ENCODE measurements around the gene ZNF177.
"Not testable (repeated sequence)": the region's sequence is repeated elsewhere in the genome, so short reads cannot be mapped to it uniquely, and the experiment has no call there.

The ZNF177 gene

DNA sequence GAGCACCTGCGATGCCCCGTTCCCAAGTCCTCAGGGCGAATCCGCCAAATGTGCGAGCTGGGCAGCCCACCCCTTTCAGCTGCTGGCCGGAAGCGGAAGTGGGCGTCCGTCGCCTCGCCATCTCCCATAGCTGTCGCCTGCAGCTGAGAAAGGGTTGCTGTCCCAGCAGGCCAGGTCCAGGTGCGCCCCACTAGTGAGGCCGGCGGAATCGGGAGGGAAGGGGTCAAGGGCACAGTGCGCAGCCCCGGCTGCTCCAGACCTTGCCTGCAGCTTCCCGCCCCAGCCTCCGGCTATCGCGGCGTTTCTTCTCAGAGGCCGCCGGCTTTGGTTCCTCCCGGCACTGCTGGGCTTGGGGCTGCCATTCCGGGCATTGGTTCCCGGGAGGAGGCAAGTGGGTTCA, at the start of gene ZNF177:
ZNF177 (plus strand) TSS at position 109 of the 400 bp plus-strand sequence. CDS start 15,299 bp downstream, outside the sequence.
- peaks cover 7% of the 10 kb centered on the region for H3K27me3 Mint-ChIP-seq
- no peak within 1 kb of the TSS for H3K27ac Mint-ChIP-seq
- H3K4me1 Mint-ChIP-seq: peaks cover 7% of the 10 kb centered on the region
- peaks cover 50% of the 10 kb centered on the region for H3K36me3 Mint-ChIP-seq
- H3K4me3 Mint-ChIP-seq: peak within 1 kb of the TSS; percentile 38
- peaks cover 32% of the 10 kb centered on the region for H3K9me3 Mint-ChIP-seq

DNA sequence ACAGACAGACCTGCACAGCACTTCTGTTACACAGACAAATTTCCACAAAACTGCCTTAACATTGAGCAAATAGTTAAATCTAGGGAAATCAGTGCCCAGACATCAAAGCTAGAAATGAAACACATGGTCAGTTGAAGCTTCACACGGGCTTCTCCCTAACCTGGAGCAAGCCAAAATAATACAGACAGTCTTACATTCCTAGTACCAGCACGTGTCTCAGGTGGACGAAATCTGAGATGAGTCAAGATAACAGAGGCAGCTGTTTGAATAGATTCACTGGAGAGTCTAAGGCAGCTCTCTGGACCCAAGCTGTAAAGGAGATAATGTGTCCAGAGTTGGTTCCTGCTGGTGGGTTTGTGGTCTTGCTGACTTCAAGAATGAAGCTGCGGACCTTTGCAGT, 49.1 kb upstream of the ZNF177 start:
- H3K4me1 Mint-ChIP-seq: peaks cover 4% of the 10 kb centered on the region
- peaks cover 14% of the 10 kb centered on the region for H3K9me3 Mint-ChIP-seq
- no peaks in the 10 kb centered on the region for H3K27me3 Mint-ChIP-seq
- H3K36me3 Mint-ChIP-seq: peaks cover 4% of the 10 kb centered on the region
- no peak overlapping the region for H3K27ac Mint-ChIP-seq
- H3K4me3 Mint-ChIP-seq: no peak overlapping the region

DNA sequence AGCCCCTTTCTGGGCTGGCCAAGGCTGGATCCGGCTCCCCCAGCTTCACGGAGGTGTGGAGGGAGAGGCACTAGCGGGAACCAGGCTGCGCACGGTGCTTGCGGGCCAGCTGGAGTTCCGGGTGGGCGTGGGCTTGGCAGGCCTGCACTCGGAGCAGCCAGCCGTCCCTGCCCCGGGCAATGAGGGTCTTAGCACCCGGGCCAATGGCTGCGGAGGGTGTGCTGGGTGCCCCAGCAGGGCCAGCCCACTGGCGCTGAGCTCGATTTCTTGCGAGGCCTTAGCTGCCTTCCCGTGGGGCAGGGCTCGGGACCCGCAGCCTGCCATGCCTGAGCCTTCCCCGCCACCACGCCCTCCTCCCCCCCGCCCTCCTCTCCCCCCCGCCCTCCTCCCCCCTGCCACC, 41.5 kb upstream of the ZNF177 start:
- Mint-ChIP-seq H3K4me3 (no peak overlapping the region), H3K4me1 (peaks cover 23% of the 10 kb centered on the region), H3K9me3 (peaks cover 20% of the 10 kb centered on the region), H3K27me3 (no peaks in the 10 kb centered on the region), H3K27ac (no peak overlapping the region), H3K36me3 (peaks cover 12% of the 10 kb centered on the region)

DNA sequence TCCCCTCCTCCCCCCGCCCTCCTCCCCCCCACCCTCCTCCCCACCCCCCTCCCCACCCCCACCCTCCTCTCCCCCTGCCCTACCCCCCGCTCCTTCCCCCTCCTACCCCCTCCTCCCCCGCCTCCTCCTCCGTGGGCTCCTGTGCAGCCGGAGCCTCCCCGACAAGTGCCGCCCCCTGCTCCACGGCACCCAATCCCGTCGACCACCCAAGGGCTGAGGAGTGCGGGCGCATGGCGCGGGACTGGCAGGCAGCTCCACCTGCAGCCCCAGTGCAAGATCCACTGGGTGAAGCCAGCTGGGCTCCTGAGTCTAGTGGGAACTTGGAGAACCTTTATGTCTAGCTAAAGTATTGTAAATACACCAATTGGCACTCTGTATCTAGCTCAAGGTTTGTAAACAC, 41.1 kb upstream of the ZNF177 start:
- H3K36me3 Mint-ChIP-seq: peaks cover 13% of the 10 kb centered on the region
- H3K27ac Mint-ChIP-seq, H3K27me3 Mint-ChIP-seq, H3K4me3 Mint-ChIP-seq: not testable (repeated sequence)
- peaks cover 23% of the 10 kb centered on the region for H3K4me1 Mint-ChIP-seq
- H3K9me3 Mint-ChIP-seq: peaks cover 20% of the 10 kb centered on the region

DNA sequence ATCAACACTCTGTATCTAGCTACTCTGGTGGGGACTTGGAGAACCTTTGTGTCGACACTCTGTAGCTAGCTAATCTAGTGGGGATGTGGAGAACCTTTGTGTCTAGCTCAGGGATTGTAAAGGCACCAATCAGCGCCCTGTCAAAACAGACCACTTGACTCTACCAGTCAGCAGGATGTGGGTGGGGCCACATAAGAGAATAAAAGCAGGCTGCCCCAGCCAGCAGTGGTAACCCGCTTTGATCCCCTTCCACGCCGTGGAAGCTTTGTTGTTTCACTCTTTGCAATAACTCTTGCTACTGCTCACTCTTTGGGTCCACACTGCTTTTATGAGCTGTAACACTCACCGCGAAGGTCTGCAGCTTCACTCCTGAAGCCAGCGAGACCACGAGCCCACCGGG, 40.6 kb upstream of the ZNF177 start:
- peaks cover 15% of the 10 kb centered on the region for H3K36me3 Mint-ChIP-seq
- H3K27me3 Mint-ChIP-seq, H3K27ac Mint-ChIP-seq: not testable (repeated sequence)
- peaks cover 23% of the 10 kb centered on the region for H3K4me1 Mint-ChIP-seq
- peak overlapping the region; percentile 26 for H3K4me3 Mint-ChIP-seq
- H3K9me3 Mint-ChIP-seq: peaks cover 19% of the 10 kb centered on the region

DNA sequence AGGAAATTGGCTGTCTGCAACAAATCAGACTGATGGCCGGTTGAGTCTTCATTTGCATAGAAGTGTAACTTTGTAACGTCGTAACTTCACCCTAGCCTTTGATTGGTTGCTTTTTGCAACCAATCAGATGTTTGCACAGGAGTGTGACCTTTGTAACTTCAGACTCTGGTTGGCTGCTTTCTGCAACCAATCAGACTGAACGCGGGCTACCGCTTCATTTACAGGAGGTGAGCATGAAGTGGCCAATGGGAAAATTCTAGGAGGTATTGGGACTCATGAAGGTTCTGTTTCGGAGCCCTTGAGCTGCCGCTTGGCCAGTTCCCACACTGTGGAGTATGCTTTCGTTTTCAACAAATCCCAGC, 39.3 kb upstream of the ZNF177 start:
- Mint-ChIP-seq H3K9me3 (peaks cover 20% of the 10 kb centered on the region), H3K27ac (peak overlapping the region; percentile 97), H3K36me3 (peaks cover 25% of the 10 kb centered on the region), H3K4me3 (peak overlapping the region; percentile 96), H3K4me1 (peaks cover 28% of the 10 kb centered on the region), H3K27me3 (no peaks in the 10 kb centered on the region)

DNA sequence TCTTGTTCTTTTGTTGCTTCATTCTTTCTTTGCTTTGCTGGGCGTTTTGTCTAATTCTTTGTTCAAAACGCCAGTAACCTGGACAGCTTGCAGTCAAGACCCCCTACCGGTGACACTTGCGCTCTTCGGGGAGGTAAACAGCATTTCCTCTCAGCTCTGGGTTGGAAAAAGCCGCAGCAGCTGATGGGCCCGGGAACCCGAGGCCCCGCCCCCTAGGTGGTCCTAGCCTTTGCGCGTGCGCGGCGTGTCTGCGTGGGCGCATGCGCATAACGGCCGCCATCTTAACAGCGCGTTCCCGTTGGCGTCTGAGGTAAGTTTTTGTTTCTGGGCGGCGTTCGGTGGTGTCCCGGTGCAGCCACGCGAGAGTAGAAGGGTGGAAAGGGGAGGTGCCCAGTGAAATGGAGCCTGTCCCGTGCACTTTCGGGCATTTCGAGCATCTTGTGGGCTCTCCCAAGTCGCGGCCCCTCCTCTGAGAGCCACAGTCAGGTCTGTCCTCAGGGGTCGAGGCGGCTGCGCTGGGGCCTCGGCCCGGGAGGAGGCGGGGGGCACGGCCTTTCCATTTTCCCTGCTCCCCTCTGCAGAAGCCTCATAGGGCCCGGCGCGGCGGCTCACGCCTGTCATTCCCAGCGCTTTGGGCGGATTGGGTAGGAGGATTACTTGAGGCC, 38.8 kb upstream of the ZNF177 start, which contains the start of gene ZNF559:
ZNF559 (plus strand) TSS at position 261 of the 665 bp plus-strand sequence. CDS start 14,371 bp downstream, outside the sequence.
- Mint-ChIP-seq H3K36me3 (peaks cover 29% of the 10 kb centered on the region), H3K27ac (peak within 1 kb of the TSS; percentile 97), H3K4me3 (peak within 1 kb of the TSS; percentile 96), H3K9me3 (peaks cover 20% of the 10 kb centered on the region), H3K27me3 (no peaks in the 10 kb centered on the region), H3K4me1 (peaks cover 31% of the 10 kb centered on the region)

DNA sequence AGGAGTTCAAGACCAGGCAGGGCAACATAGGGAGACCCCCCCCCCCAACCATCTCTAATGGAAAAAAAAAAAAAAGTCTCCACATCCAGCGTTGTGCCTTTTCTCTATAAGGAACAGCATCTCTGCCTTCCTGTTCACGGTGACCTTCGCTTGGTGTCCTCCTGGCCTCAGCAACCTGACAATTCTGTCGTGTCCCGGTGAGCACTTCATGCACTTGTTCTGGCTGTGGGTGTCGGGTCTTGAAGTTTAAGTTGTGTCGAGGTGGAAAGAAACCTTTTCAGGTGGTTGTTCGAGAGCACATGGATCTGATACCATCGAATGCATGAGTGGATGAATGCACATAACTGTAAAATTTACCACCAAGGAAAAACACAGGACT, 38.2 kb upstream of the ZNF177 start:
- Mint-ChIP-seq H3K4me3 (peak overlapping the region; percentile 96), H3K36me3 (peaks cover 34% of the 10 kb centered on the region), H3K27ac (peak overlapping the region; percentile 89), H3K4me1 (peaks cover 31% of the 10 kb centered on the region), H3K9me3 (peaks cover 20% of the 10 kb centered on the region), H3K27me3 (no peaks in the 10 kb centered on the region)

DNA sequence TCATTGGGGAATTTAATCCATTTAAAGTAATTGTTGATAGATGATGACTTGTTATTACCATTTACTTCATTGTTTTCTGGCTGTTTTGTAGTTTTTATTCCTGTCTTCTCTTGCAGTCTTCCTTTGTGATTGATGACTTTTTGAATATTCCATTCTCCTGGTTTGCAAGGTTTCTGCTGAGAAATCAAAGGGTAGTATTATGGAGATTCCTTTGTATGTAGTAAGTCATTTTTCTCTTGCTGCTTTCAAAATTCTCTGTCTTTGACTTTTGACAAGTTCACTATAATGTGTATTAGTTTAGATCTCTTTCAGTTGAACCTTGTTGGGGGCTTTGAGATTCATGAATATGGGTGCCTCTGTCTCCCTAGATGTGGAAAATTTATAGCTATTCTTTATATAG, 32.8 kb upstream of the ZNF177 start:
- H3K36me3 Mint-ChIP-seq: peaks cover 66% of the 10 kb centered on the region
- no peaks in the 10 kb centered on the region for H3K27me3 Mint-ChIP-seq
- H3K4me3 Mint-ChIP-seq: no peak overlapping the region
- peaks cover 35% of the 10 kb centered on the region for H3K9me3 Mint-ChIP-seq
- peaks cover 19% of the 10 kb centered on the region for H3K4me1 Mint-ChIP-seq
- H3K27ac Mint-ChIP-seq: no peak overlapping the region

DNA sequence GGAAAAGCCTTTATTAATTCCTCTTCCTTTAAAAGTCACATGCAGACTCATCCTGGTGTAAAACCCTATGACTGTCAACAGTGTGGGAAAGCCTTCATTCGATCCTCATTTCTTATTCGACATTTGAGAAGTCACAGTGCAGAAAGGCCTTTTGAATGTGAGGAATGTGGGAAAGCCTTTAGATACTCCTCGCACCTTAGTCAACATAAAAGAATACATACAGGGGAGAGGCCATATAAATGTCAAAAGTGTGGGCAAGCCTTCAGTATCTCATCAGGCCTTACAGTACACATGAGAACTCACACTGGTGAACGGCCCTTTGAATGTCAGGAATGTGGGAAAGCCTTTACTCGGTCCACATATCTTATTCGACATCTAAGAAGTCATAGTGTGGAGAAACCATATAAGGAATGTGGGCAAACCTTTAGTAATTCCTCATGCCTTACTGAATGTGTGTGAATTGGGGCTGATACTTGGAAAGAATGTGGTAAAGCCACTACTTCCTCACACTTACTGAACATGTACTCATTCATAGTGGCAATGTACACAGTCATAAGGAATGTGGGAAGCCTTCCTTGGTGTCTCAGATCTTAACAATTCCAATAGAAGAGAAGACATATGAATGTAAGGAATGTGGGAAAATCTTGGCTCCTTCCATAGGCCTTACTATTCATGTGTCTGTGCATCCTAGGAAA, 20.1 kb upstream of the ZNF177 start:
- Mint-ChIP-seq H3K27ac (peak overlapping the region; percentile 17), H3K9me3 (peaks cover 27% of the 10 kb centered on the region), H3K4me3 (no peak overlapping the region), H3K27me3 (no peaks in the 10 kb centered on the region), H3K4me1 (no peaks in the 10 kb centered on the region), H3K36me3 (peaks cover 65% of the 10 kb centered on the region)

DNA sequence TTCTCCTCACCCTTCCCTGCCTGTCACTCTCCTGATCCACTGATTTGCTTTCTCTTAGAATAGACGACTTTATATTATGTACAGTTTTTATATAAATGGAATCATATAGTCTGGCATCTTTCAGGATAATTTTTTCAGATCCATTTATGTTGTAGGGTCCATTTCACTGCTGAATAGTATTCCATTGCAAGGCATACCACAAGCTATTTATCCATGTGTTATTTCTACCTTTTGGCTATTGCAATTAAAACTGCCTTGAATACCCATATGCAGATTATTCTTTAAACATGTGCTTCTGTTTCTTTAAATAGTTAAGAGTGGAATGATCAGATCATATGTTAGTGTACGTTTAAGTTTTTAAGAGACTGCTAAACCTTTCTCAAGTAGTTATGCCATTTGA, 17.8 kb upstream of the ZNF177 start:
- H3K9me3 Mint-ChIP-seq: peaks cover 23% of the 10 kb centered on the region
- no peaks in the 10 kb centered on the region for H3K27me3 Mint-ChIP-seq
- H3K4me1 Mint-ChIP-seq: no peaks in the 10 kb centered on the region
- H3K4me3 Mint-ChIP-seq: no peak overlapping the region
- no peak overlapping the region for H3K27ac Mint-ChIP-seq
- H3K36me3 Mint-ChIP-seq: peaks cover 55% of the 10 kb centered on the region

DNA sequence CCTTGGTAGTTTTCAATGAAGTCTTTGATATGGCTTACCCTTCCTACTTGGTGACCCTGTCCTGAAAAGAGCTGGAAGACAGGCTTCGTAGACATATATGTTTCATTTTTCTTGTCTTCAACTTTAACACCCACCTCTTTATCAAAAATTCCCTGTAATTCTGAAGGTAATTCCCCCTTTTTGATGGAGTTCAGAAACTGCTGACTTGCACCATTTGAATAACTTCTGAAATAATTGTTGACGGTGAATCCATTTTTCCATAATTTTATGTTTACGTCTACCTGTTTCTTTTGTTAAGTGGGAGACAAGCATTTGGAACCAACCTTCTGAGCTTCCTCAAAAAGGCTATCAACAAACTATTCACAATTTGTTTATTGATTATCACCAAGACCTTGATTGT, 14.6 kb upstream of the ZNF177 start:
- Mint-ChIP-seq H3K27me3 (no peaks in the 10 kb centered on the region), H3K36me3 (peaks cover 41% of the 10 kb centered on the region), H3K27ac (no peak overlapping the region), H3K4me1 (no peaks in the 10 kb centered on the region), H3K9me3 (peaks cover 23% of the 10 kb centered on the region), H3K4me3 (no peak overlapping the region)

DNA sequence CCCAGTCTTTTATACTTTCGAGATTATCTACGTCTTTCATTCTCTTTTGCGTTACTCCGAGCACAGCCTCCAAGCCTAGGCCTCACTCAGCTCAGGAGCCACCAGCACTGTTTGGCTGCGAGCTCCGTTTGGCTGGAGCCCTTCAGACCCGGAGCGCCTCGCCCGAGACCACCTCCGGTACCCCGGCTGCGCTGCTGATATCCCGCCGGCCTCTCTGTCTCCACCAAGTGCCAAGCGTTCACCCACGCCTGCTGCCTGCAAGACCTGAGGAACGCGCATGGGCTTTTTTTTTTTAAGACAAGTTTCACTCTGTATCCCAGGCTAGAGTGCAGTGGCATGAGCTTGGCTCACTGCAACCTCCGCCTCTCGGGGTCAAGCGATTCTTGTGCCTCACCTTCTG, 14.1 kb upstream of the ZNF177 start:
- no peaks in the 10 kb centered on the region for H3K4me1 Mint-ChIP-seq
- H3K27ac Mint-ChIP-seq: no peak overlapping the region
- H3K27me3 Mint-ChIP-seq: no peaks in the 10 kb centered on the region
- peaks cover 38% of the 10 kb centered on the region for H3K36me3 Mint-ChIP-seq
- H3K4me3 Mint-ChIP-seq: no peak overlapping the region
- peaks cover 20% of the 10 kb centered on the region for H3K9me3 Mint-ChIP-seq

DNA sequence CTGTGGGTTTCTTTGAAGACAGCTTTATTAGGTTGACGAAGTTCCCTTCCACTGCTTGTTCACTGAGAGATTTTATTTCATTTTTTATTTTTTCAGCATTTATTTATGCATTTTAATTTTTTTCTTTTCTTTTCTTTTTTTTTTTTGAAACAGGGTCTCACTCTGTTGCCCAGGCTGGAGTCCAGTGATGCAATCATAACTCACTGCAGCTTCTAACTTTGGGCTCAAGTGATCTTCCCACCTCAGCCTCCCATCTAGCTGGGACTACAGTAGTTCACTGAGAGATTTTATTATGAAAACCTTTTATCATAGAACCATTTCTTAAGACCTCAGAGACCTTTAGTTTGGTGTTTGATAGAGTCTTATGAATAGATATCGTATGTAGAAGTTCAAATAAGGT, 10.3 kb upstream of the ZNF177 start:
- Mint-ChIP-seq H3K27ac (no peak overlapping the region), H3K4me1 (no peaks in the 10 kb centered on the region), H3K36me3 (peaks cover 30% of the 10 kb centered on the region), H3K27me3 (no peaks in the 10 kb centered on the region), H3K4me3 (no peak overlapping the region), H3K9me3 (peaks cover 15% of the 10 kb centered on the region)

DNA sequence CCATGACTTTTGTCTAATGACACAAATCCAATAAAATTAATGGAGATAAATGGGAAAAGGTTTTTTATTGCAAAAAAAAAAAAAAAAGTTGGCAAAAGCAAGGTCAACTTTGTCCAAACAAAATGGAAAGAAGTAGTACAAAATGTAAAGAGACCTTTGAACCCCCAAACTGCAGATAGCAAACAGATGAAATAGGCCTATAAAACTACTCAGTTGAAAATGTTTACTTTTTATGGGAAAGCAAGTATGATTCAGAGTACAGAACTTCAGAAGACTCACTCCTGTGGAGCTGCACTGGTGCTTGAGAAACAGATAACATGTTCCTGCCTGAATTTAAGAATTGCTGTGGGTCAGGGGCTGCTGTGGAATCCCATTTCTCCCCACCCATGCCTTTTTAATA, 9.8 kb upstream of the ZNF177 start:
- H3K9me3 Mint-ChIP-seq: peaks cover 15% of the 10 kb centered on the region
- H3K36me3 Mint-ChIP-seq: peaks cover 32% of the 10 kb centered on the region
- H3K27ac Mint-ChIP-seq: no peak overlapping the region

DNA sequence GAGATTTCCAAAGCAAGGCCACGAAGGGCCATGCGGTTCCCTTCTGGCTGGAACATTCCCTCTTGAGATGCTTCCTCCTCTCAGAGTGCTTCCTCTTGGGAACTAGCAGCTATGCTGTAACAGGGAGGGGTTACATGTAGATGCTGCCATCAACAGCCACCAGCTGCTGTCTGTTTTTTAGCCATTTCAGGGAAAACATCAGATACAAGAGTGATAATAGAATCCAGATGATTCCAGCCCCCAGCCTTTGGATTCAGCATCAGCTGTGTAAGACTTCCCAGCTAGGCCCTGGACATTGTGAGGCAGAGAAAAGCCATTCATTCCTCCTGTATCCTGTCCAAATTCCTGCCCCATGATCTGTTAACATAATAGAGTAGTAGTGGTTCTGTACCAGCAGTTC, 8.2 kb upstream of the ZNF177 start:
- no peak overlapping the region for H3K27ac Mint-ChIP-seq
- peaks cover 16% of the 10 kb centered on the region for H3K9me3 Mint-ChIP-seq
- H3K4me3 Mint-ChIP-seq: no peak overlapping the region
- no peaks in the 10 kb centered on the region for H3K4me1 Mint-ChIP-seq
- H3K27me3 Mint-ChIP-seq: no peaks in the 10 kb centered on the region
- peaks cover 32% of the 10 kb centered on the region for H3K36me3 Mint-ChIP-seq

More for the DNA sequence above, 9.8 kb upstream of the ZNF177 start:
- Mint-ChIP-seq H3K4me1 (no peaks in the 10 kb centered on the region), H3K4me3 (no peak overlapping the region), H3K27me3 (no peaks in the 10 kb centered on the region)

All from activated naive CD4-positive, alpha-beta T cell treated with anti-CD3 and anti-CD28 coated beads, Interleukin-2, amount 50 U/mL, for 24 hours (primary cell).